Mesothelial cell of epicardium (in vitro differentiated cells): ENCODE results near the gene KLRC4. TPM values are rescaled to one million over a fixed set of nuclear protein-coding genes. Genes with fewer than 3 reads are reported as not detected.
A peak's percentile ranks its signal among the peaks of the same experiment; 100 is the strongest.

Experiments
- DNase-seq, 2 experiments: peaks; one replicate each; pipeline ENCODE4 v3.0.0; 2021; ENCODE audit warnings: low spot score in 2 of 2; ENCODE audit not compliant: unreplicated experiment in 2 of 2
- H3K27ac Mint-ChIP-seq: 2 replicates; pipeline ENCODE4 v1.8.0; 2021; ENCODE audit warnings: mixed read lengths
- H3K27me3 Mint-ChIP-seq: 2 replicates; pipeline ENCODE4 v1.8.0; 2021; ENCODE audit warnings: low read depth, mixed read lengths
- H3K36me3 Mint-ChIP-seq: 2 replicates; pipeline ENCODE4 v1.8.0; 2021; ENCODE audit warnings: mixed read lengths
- H3K4me1 Mint-ChIP-seq: 2 replicates; pipeline ENCODE4 v1.8.0; 2021; ENCODE audit warnings: mixed read lengths
- H3K4me3 Mint-ChIP-seq: 2 replicates; pipeline ENCODE4 v1.8.0; 2021; ENCODE audit warnings: mild to moderate bottlenecking, moderate library complexity, mixed read lengths
- H3K9me3 Mint-ChIP-seq: 2 replicates; pipeline ENCODE4 v1.8.0; 2021; ENCODE audit warnings: mixed read lengths
- CTCF ChIP-seq: fragments of 200-600 bp; sonication (generic); IDR thresholded peaks from one replicate; pipeline ENCODE4 v1.5.0; 2021; ENCODE audit warnings: antibody characterized with exemption; ENCODE audit not compliant: unreplicated experiment
- total RNA-seq: library from RNA; stranded (reverse); gene quantifications from 3 replicates; pipeline ENCODE4 v1.2.1, GENCODE V29; 2021

KLRC4 gene
- total RNA-seq, 1 donor from 2014 or later = not detected

DNA sequence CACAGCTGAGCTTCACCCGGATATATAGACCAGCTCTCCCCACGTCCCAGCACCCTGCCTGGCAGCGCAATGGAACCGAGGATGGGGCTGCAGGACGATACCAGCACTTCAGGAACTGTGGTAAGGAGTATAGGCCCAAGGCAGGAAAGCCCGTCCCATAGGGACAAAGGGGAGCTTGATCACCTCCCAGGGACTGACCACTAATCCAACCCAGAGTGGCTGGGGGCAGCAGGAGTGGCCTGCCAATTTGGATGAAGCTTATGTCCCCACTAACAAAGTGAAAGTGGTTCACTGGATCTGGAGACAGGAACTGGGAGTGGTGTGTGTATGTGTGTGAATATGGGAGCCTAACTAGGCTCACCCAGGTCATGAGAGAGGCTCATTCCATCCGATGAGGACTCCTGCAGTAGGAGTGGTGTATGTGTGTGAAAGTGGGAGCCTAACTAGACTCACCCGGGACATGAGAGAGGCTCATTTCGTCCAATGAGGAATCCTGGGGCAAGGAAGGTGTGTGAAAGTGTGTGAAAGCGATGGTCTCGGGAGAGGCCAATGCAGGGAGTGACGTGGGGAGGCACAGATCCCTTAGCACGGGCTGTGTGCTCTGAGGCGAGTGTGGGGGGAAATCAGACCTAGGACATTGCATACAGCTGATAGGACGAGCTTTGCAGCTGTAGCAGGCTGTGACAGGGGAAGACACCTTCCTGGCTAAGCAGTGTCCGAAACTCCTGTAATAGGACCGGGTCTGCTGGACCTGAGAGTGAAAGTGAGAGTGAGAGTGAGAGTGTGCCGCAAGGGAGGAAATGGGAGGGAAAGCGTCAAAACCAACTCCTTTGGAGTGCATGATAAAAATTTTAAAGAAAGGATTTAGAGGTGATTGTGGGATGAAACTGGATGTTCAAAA lies 45.4 kb downstream of the KLRC4 start:
- Mint-ChIP-seq H3K27me3 (no peaks in the 10 kb centered on the region), H3K27ac (no peak overlapping the region), H3K4me3 (no peak overlapping the region), H3K36me3 (peaks cover 13% of the 10 kb centered on the region), H3K4me1 (peaks cover 23% of the 10 kb centered on the region), H3K9me3 (peaks cover 4% of the 10 kb centered on the region)
- peak in 1 of 2 experiments; percentile 54 for DNase-seq
- TF ChIP-seq CTCF = no peak

DNA sequence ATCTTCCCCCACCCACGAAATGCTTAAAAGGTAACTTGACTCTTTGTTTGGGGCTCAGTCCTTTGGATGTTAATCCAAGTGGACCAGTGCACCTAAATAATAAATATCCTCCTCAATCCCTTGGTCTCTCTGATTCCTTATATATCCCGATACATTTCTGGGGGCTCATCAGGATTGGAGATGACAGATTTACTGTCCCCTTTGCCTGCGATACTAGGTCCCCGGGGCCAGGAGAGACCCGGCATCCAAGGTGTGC lies 46.0 kb downstream of the KLRC4 start:
- DNase-seq = no peak
- H3K4me3 Mint-ChIP-seq = no peak overlapping the region
- peaks cover 20% of the 10 kb centered on the region for H3K4me1 Mint-ChIP-seq
- H3K27ac Mint-ChIP-seq = no peak overlapping the region
- no peak for TF ChIP-seq CTCF
- no peaks in the 10 kb centered on the region for H3K27me3 Mint-ChIP-seq
- H3K9me3 Mint-ChIP-seq = peaks cover 4% of the 10 kb centered on the region
- peaks cover 10% of the 10 kb centered on the region for H3K36me3 Mint-ChIP-seq

DNA sequence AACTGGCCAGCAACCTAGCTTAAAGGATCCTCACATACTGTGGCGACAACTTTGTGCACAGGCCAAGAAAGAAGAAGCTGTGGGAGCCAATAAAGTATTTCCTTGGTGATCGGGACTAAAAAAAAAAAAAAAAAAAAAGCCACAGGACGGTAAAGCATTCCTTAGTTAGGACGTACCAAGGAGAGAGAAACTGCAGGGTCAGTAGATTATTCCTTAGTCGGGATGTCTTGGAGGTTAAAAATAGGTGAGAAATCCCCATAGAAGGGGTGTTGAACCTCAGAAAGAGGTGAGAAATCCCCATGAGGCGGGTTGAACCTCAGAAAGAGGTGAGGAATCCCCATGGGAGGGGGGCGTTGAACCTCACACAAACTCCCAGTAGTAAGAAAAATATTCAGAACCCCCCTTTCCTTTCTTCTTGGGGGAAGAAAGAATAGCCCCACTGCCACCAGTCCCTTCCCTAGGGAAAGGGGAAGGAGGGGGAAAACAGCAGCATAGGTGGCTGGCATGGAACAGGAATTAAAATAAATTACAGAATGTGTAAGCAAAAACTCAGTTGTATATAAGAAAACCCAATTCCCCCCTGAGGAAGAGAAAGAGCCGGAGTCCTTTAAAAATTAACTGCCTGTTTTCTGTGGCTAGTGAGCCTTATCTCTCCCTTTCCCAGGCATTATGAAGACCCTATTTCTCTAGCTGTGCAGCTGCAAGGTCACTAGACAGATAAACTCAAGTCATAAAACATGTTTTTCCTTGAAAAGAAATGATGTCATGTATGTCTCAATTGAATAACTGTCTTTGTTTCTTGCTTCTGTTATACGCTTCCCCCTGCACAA lies 46.5 kb downstream of the KLRC4 start:
- no peak for DNase-seq
- Mint-ChIP-seq H3K27ac (no peak overlapping the region), H3K4me3 (no peak overlapping the region), H3K9me3 (peaks cover 2% of the 10 kb centered on the region), H3K36me3 (peaks cover 4% of the 10 kb centered on the region), H3K27me3 (no peaks in the 10 kb centered on the region), H3K4me1 (peaks cover 16% of the 10 kb centered on the region)
- TF ChIP-seq CTCF = no peak

- Mint-ChIP-seq H3K9me3 (no peaks in the 10 kb centered on the region), H3K4me3 (no peak overlapping the region), H3K27me3 (no peaks in the 10 kb centered on the region), H3K36me3 (no peaks in the 10 kb centered on the region), H3K27ac (no peak overlapping the region), H3K4me1 (peaks cover 14% of the 10 kb centered on the region)
- no peak for DNase-seq
- TF ChIP-seq CTCF = no peak
Observed at GRCh38 chr12:10362325-10362724, 47.2 kb downstream of the KLRC4 start.

DNA sequence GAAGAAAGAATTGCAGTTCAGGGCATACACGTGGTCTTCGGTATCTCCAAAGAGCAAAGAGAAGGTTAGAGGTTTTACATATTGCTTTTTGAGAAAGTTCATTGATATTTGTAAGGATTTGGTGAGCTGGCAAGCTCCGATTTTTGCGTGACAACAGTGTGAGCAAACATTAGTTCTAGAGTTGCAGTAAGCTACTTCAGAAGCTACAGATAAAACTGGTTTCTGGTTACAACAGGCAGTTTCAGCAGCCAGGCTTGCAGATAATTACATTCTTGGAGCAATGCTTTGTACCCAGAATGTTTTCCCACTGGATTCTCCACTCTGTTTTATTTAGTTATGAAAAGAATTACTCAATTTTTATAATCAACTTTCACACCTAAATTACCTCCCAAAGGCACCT lies 47.9 kb downstream of the KLRC4 start:
- Mint-ChIP-seq H3K9me3 (no peaks in the 10 kb centered on the region), H3K27me3 (no peaks in the 10 kb centered on the region), H3K4me1 (peaks cover 14% of the 10 kb centered on the region), H3K36me3 (no peaks in the 10 kb centered on the region), H3K27ac (no peak overlapping the region), H3K4me3 (no peak overlapping the region)
- no peak for TF ChIP-seq CTCF
- DNase-seq = no peak
